Coronary artery (tissue), 2 donors: ENCODE results near the gene NSG1.
A peak's percentile ranks its signal among the peaks of the same experiment; 100 is the strongest.

Source experiments
- DNase-seq: peaks from one replicate; pipeline ENCODE4 v3.0.0-alpha.2; 2017; ENCODE audit warnings: low spot score
- H3K27ac ChIP-seq, 2 donors: fragments of 200-600 bp; sonication (generic); one replicate each; pipeline ENCODE4 v1.5.1; 2016 to 2019
- H3K4me3 ChIP-seq: fragments of 200-600 bp; sonication (generic); 2 replicates; pipeline ENCODE4 v1.5.1; 2016; ENCODE audit warnings: mild to moderate bottlenecking, moderate library complexity
- TF ChIP-seq, protein P1 (sequence below): fragments of 200-600 bp; sonication (generic); IDR thresholded peaks from one replicate; pipeline ENCODE4 v1.5.1; 2019; ENCODE audit warnings: antibody characterized with exemption

The NSG1 gene, protein sequence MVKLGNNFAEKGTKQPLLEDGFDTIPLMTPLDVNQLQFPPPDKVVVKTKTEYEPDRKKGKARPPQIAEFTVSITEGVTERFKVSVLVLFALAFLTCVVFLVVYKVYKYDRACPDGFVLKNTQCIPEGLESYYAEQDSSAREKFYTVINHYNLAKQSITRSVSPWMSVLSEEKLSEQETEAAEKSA

DNA sequence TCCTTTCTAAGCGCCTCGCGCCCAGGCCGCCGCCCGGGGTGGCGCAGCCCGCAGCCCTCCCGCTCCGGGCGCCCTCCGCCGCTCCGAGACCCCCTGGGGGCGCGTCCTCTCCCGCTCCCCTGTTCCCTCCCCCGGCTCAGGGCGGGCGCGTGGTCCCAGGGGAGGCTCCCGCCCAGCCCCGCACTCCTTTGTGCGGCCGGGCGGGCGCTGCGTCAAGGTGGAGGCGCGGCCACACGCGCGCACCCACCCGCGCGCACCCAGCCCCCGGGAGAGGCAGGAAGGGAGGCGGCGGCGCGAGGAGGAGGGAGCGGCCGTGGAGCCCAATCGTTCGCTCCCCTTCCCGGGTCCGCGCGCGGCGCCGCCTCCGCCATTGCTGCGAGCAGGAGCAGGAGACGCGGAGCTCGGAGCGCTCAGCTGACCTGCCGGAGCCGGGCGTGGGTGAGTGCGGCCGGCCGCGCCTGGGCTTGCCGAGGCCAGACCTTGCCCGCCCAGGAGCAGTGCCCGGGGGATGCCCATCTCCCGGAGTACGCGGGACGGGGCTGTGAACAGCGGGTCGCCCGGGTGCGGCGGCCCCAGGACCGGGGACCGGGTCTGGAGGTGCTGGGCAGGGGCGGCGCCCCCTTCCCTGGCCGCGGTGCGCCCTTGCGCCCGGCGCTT lies at the start of gene NSG1:
Gene NSG1, plus strand, starts transcription at position 367 of the 657 bp plus-strand sequence. CDS start 528 bp downstream, outside the sequence.
- no peak for DNase-seq
- H3K4me3 ChIP-seq: peak within 1 kb of the TSS; percentile 71
- TF ChIP-seq, protein P1, sequence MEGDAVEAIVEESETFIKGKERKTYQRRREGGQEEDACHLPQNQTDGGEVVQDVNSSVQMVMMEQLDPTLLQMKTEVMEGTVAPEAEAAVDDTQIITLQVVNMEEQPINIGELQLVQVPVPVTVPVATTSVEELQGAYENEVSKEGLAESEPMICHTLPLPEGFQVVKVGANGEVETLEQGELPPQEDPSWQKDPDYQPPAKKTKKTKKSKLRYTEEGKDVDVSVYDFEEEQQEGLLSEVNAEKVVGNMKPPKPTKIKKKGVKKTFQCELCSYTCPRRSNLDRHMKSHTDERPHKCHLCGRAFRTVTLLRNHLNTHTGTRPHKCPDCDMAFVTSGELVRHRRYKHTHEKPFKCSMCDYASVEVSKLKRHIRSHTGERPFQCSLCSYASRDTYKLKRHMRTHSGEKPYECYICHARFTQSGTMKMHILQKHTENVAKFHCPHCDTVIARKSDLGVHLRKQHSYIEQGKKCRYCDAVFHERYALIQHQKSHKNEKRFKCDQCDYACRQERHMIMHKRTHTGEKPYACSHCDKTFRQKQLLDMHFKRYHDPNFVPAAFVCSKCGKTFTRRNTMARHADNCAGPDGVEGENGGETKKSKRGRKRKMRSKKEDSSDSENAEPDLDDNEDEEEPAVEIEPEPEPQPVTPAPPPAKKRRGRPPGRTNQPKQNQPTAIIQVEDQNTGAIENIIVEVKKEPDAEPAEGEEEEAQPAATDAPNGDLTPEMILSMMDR: no peak
- no peak within 1 kb of the TSS for H3K27ac ChIP-seq

DNA sequence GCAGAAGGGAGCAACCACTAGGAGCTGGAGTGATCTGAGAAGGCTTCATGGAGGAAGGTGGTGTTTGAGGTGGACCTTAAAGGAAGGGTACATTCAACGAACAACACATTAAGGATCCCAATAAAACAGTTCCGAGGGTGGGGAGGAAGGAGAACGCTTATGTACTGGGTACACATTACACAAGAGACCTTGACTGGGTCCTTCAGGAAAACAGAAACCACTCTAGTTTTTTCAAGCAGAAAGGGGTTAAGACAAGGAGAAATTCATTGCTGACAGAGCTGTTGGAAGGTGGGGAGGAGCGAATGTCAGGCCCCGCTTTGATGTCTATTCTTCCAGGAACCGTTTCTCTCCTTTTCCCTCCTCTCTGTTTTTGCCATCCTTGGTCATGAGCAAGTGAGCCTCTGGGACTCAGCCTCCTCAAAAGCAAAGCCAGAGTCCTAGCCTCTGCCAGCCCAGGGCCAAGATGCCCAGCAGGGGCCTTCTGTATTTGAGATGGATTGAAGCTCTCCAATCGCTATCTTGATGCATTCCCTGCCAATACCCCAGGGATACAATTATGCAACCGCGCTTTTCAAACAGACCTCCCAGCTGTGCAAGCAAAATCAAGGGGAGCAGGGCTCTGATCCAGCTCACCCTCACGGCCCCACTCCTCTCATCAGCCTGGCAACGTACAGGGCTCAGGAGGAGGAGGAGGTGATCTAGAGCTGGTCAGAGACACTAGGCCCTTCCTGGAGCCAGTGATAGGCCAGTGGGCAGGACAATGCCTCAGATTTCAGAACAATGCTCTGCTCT lies 48.5 kb upstream of the NSG1 start:
- H3K4me3 ChIP-seq: no peak overlapping the region
- H3K27ac ChIP-seq: no peak overlapping the region
- TF ChIP-seq, protein P1: no peak
- no peak for DNase-seq

DNA sequence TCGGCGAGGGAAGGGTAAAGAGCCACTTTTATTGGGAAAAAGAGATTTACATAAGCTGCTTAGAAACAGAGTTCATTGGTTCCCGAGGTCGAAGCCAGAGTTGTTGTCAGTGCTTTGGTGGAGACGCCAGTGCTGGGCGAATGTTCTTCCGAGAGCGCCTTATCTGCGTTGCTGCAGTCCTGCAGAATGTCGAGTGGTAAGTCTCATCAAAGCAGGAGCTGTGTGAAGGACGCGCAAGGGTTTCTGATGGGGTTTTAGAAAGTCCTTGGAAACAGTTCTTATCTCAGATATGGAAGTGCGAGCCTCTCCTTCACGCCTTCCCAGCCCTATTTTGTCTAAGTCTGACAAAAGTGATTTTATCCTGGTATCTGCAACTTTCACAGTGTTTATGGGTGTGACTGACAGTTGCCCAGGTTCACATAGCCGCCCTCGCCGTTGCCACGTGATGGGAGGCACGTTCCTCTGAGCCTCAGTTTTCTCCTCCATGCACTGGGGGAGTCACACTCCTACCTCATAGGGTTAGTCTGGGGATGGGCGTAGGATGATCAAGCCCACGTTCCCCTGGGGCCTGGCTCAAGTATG lies 47.3 kb upstream of the NSG1 start:
- no peak for DNase-seq
- H3K4me3 ChIP-seq: no peak overlapping the region
- TF ChIP-seq, protein P1: no peak
- H3K27ac ChIP-seq: no peak overlapping the region

DNA sequence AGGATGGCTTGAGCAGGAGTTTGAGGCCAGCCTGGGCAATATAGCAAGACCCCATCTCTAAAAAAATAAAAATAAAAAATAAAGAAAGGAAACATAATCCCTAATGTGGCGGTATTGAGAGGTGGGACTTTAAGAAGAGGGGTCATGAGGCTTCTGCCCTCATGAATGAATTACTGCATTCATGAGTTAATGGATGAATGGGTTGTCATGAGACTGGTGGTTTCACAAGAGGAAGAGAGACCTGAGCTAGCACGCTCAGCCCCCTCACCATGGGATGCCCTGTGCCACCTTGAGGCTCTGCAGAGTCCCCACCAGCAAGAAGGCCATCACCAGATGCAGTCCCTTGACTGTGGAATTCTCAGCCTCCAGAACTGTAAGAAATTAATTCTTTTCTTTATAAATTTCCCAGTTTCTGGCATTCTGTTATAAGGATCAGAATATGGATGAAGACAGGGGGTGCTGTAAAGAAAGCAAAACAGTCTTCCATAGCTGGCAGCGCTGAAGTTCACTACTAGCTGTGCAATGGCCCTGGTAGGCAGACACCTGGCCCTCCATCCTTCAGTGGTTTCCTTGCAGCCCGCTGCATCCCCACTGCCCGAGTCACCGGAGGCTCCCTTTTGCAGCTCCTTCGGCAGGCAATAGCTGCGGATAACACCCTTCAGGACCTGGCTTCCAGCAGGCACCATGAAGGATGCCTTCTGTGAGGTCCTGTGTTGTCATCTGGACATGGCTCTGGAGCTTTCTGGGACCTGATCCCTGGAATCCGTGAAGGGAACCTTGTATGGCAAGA lies 44.8 kb upstream of the NSG1 start:
- Histone ChIP-seq H3K4me3 (no peak overlapping the region), H3K27ac (no peak overlapping the region)
- no peak for DNase-seq
- TF ChIP-seq, protein P1: no peak

DNA sequence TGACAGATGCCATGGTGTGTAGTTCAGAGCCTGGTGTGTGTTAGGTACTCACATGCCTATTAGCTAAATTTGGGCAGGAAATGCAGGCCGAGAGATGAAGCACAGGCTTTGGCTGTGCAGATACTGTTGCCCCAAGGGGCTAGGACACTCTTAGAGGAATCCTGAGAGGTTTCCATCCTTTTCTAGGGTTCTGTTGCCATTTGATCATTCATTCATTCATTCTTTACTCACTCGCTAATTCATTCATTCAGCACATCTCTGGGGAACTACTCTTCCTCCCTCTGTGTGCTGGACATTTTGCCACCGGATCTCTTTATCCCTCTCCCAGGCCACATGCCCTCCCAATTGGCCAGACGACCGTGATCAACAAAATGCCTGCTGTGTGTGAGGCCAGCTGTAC lies 43.9 kb upstream of the NSG1 start:
- TF ChIP-seq, protein P1: no peak
- DNase-seq: no peak
- Histone ChIP-seq H3K4me3 (no peak overlapping the region), H3K27ac (no peak overlapping the region)

DNA sequence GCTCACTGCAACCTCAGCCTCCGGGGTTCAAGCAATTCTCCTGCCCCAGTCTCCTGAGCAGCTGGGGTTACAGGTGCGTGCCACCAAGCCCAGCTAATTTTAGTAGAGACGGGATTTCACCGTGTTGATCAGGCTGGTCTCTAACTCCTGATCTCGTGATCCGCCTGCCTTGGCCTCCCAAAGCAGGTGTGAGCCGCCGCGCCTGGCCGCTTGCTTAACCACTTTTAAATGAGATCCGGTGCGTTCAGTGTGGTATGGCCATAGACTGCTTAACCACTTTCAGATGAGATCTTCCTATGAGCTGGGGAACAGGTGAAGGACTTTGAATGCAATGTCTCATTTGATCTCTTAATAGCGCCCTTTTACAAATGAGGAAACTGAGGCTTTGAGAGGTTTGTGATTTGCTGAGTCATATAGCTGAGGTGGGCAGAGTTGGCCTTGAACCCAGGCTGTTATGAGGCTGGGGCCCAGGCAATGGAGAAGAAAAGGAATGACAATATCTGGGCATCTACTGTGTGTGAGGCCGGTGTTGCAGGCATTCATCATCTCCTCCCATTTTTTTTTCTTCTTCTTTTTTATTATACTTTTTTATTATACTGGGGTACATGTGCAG lies 41.9 kb upstream of the NSG1 start:
- Histone ChIP-seq H3K4me3 (no peak overlapping the region), H3K27ac (no peak overlapping the region)
- TF ChIP-seq, protein P1: no peak
- DNase-seq: no peak
